ACC112 (cell line): ENCODE data around the gene SLC46A2.

Experiments used
- H2AFZ ChIP-seq: fragments of 200-600 bp; sonication (generic); one replicate; pipeline ENCODE4 v1.6.0; 2017; ENCODE audit warnings: antibody characterized with exemption, low read length; ENCODE audit not compliant: unreplicated experiment
- H3K27ac ChIP-seq: fragments of 200-600 bp; sonication (generic); 2 replicates; pipeline ENCODE4 v1.5.1; 2014; ENCODE audit warnings: low read depth, mild to moderate bottlenecking, antibody characterized with exemption, low read length, moderate library complexity
- H3K27me3 ChIP-seq: fragments of 200-600 bp; sonication (generic); 2 replicates; pipeline ENCODE4 v1.6.1; 2014; ENCODE audit warnings: mild to moderate bottlenecking, antibody characterized with exemption, low read length, moderate library complexity, mixed read lengths; ENCODE audit not compliant: insufficient read depth
- H3K36me3 ChIP-seq: fragments of 200-600 bp; sonication (generic); 2 replicates; pipeline ENCODE4 v1.6.1; 2016; ENCODE audit warnings: mild to moderate bottlenecking, antibody characterized with exemption, low read length, moderate library complexity, mixed read lengths; ENCODE audit not compliant: insufficient read depth
- H3K4me1 ChIP-seq: fragments of 200-600 bp; sonication (generic); one replicate; pipeline ENCODE4 v1.6.1; 2016; ENCODE audit warnings: low read length, mixed read lengths; ENCODE audit not compliant: insufficient read depth, unreplicated experiment, control insufficient read depth
- H3K4me3 ChIP-seq: fragments of 200-600 bp; sonication (generic); 2 replicates; pipeline ENCODE4 v1.5.1; 2014; ENCODE audit warnings: mild to moderate bottlenecking, low read depth, low read length
- H3K79me2 ChIP-seq: fragments of 200-600 bp; sonication (generic); one replicate; pipeline ENCODE4 v1.6.0; 2016; ENCODE audit warnings: low read length; ENCODE audit not compliant: control insufficient read depth, unreplicated experiment, insufficient read depth

The SLC46A2 gene

DNA sequence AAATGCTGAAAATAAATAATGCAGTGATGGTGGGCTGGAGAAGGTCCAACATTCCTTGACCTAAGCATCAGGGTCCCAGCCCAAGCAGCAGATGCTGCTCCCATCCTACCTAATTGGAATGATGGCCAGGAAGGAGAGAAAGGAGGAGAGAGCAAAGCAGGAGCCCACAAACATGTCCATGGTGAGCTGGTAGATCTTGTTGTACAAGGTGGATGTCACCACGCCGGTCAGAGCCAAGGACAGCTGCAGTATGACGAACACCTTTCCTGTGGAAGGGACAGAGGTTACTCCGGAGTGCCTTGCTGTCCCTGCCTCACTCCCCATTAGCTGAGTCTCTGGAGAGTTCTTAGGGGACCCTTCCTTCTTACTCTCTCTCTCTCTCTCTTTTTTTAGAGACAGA lies 4.3 kb downstream of the SLC46A2 start:
- H3K79me2 ChIP-seq, result no peaks in the 10 kb centered on the region
- no peaks in the 10 kb centered on the region for H3K36me3 ChIP-seq
- no peak overlapping the region for H3K4me3 ChIP-seq
- no peak overlapping the region for H2AFZ ChIP-seq
- H3K4me1 ChIP-seq, result peaks cover 4% of the 10 kb centered on the region
- H3K27me3 ChIP-seq, result peaks cover 20% of the 10 kb centered on the region
- no peak overlapping the region for H3K27ac ChIP-seq

- no peaks in the 10 kb centered on the region for H3K36me3 ChIP-seq
- no peak overlapping the region for H3K4me3 ChIP-seq
- no peak overlapping the region for H3K27ac ChIP-seq
- peaks cover 6% of the 10 kb centered on the region for H3K4me1 ChIP-seq
- H3K27me3 ChIP-seq, result peaks cover 12% of the 10 kb centered on the region
- no peak overlapping the region for H2AFZ ChIP-seq
- no peaks in the 10 kb centered on the region for H3K79me2 ChIP-seq
Observed at GRCh38 chr9:112885324-112885723, 5.4 kb downstream of the SLC46A2 start.

GRCh38 chr9:112884721-112885120 lies 6.0 kb downstream of the SLC46A2 start:
- Histone ChIP-seq H3K79me2 (no peaks in the 10 kb centered on the region), H3K27ac (no peak overlapping the region), H3K4me1 (peaks cover 6% of the 10 kb centered on the region), H3K36me3 (no peaks in the 10 kb centered on the region), H3K27me3 (peaks cover 6% of the 10 kb centered on the region), H2AFZ (no peak overlapping the region), H3K4me3 (no peak overlapping the region)

- no peaks in the 10 kb centered on the region for H3K27me3 ChIP-seq
- H3K36me3 ChIP-seq, result no peaks in the 10 kb centered on the region
- H3K4me1 ChIP-seq, result peaks cover 6% of the 10 kb centered on the region
- H3K79me2 ChIP-seq, result no peaks in the 10 kb centered on the region
- H3K4me3 ChIP-seq, result no peak overlapping the region
- no peak overlapping the region for H3K27ac ChIP-seq
- H2AFZ ChIP-seq, result no peak overlapping the region
Observed at GRCh38 chr9:112884101-112884500, 6.6 kb downstream of the SLC46A2 start.

DNA sequence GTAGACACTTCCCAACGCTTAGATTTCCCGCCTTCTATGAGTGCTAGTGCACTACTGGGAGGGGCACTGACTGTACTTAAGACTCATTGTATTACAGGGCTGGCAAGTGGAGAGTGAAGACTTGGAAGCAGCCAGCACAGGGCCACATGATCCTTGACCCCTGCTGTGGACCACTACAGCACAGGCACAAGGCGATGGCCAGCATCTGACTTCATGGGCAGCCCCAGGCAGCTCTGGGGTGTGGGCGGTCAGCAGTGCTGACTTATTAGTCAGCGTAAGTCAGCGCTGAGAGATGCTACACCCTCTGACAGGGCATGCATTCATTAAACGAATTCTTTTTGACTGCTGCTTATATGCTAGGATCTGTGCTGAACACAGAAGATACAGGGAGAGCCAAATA lies 9.3 kb downstream of the SLC46A2 start:
- Histone ChIP-seq H3K27ac (no peak overlapping the region), H3K36me3 (no peaks in the 10 kb centered on the region), H3K27me3 (no peaks in the 10 kb centered on the region), H3K4me3 (no peak overlapping the region), H3K4me1 (peaks cover 6% of the 10 kb centered on the region), H2AFZ (no peak overlapping the region), H3K79me2 (no peaks in the 10 kb centered on the region)

DNA sequence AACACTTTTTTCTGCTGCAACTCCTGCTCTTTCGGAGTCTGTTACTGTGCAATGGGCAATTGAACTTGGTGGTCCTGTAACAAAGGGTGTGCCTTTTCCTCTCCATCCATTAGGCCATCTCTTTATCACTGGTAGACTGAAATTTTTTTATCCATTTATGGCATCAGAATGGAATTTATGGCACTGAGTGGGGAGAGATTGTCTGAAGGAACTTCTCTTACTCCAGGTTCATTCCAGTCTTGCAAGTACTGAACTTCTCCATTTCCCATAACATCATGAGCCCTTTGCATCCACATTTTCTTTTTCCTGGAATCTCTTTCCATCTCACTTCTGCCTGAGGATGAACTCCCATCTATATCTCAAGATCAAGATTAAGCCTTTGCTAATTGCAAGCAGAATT lies 10.0 kb downstream of the SLC46A2 start:
- Histone ChIP-seq H3K4me3 (no peak overlapping the region), H3K4me1 (peaks cover 6% of the 10 kb centered on the region), H3K36me3 (no peaks in the 10 kb centered on the region), H3K79me2 (no peaks in the 10 kb centered on the region), H3K27ac (no peak overlapping the region), H2AFZ (no peak overlapping the region), H3K27me3 (no peaks in the 10 kb centered on the region)

DNA sequence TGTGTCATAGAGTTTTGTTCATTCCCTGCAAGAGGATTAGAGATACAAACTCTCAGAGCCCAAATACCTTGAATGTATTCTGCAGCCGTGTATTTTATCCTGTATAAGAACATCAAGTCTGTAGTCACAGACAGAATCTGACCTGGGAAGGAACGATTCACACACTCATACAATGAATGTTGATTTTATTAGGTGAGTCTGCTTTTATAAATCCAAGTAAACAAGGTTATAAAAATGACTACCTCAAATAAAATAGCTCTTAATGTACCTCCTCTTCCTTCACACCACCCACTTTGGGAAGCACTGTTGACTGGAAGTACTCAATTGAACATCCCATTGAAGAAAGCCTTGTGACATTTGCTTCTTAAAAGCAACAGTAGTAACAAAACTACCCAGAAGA lies 11.9 kb downstream of the SLC46A2 start:
- Histone ChIP-seq H3K27me3 (no peaks in the 10 kb centered on the region), H3K36me3 (no peaks in the 10 kb centered on the region), H2AFZ (no peak overlapping the region), H3K4me3 (no peak overlapping the region), H3K27ac (no peak overlapping the region), H3K79me2 (no peaks in the 10 kb centered on the region), H3K4me1 (peaks cover 6% of the 10 kb centered on the region)

DNA sequence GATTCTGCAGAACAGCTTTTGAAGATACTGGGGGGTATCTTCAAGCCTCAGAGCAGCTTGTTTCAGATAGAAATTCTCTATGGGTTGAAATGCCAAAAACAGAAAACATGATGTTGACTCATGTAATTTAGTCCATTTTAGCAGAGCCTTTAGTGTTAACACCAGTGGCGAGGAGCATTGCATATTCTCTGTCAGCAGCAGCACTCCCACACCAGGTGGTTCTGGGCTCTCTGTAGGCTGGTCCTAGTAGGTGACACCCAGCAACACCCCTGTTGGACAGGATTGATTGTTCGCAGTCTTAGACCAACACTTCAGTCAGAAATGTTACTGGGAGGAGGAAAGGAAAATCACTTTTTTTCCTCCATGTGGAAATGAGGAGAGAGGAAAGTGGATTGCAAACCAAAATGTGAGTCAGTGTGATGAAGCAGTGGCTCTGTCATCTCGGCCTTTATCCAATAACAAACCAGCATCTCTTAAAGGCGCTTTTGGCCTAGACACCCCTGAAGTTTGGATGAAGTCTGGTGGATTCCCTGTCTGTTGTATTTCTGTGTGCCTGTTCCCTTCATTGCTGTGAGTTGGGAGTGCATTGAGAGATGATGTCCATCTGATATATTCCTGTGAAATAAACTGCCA lies 16.8 kb downstream of the SLC46A2 start:
- Histone ChIP-seq H3K27ac (no peak overlapping the region), H3K4me3 (no peak overlapping the region), H3K4me1 (no peaks in the 10 kb centered on the region), H3K36me3 (no peaks in the 10 kb centered on the region), H2AFZ (no peak overlapping the region), H3K27me3 (no peaks in the 10 kb centered on the region), H3K79me2 (no peaks in the 10 kb centered on the region)

- Histone ChIP-seq H3K36me3 (no peaks in the 10 kb centered on the region), H3K79me2 (no peaks in the 10 kb centered on the region), H3K27ac (no peak overlapping the region), H3K27me3 (no peaks in the 10 kb centered on the region), H3K4me1 (peaks cover 4% of the 10 kb centered on the region), H3K4me3 (no peak overlapping the region), H2AFZ (no peak overlapping the region)
Observed at GRCh38 chr9:112872019-112872418, 18.7 kb downstream of the SLC46A2 start.

DNA sequence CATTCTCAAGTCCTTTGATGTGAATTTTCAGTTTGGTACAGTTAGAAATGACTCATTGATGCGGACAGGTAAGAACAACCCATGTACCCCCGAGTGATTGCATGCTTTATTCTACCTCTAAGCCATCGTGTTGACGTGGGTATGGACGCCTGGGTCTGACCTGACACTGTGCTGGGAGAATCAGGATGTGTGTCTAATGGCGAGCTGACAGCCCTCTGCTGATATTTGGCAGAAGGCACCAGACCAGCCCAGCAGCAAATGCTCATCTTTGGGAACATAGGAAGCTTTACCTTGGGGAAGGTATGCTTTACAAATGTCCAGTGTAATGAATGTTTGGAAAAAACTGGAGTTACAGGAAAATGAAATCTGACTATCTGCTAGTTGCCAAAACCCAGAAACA lies 20.1 kb downstream of the SLC46A2 start:
- no peak overlapping the region for H2AFZ ChIP-seq
- no peak overlapping the region for H3K27ac ChIP-seq
- H3K4me3 ChIP-seq, result no peak overlapping the region
- no peaks in the 10 kb centered on the region for H3K27me3 ChIP-seq
- H3K36me3 ChIP-seq, result no peaks in the 10 kb centered on the region
- H3K4me1 ChIP-seq, result peaks cover 4% of the 10 kb centered on the region
- H3K79me2 ChIP-seq, result no peaks in the 10 kb centered on the region

DNA sequence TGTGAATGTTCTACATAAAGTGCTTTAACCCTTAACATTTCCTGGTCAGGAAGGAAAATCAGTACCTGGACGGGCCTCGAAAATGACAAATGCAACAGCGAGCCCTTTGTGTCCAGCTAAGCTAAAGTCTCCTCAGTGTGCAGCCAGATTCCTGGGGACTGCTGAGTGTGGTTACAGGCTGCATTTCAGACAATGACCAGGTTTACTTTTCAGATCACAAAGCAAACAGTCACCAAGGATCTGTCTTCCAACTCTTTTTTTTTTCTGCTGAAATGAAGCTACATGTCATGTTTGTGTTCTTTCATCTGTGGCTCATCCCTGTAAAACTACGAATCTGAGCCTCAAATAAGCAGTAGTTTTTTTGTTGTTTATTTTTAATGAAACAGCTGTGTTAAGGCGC lies 20.8 kb downstream of the SLC46A2 start:
- H3K4me1 ChIP-seq, result peaks cover 4% of the 10 kb centered on the region
- no peak overlapping the region for H2AFZ ChIP-seq
- no peak overlapping the region for H3K27ac ChIP-seq
- H3K79me2 ChIP-seq, result no peaks in the 10 kb centered on the region
- no peaks in the 10 kb centered on the region for H3K36me3 ChIP-seq
- no peak overlapping the region for H3K4me3 ChIP-seq
- H3K27me3 ChIP-seq, result no peaks in the 10 kb centered on the region
